GM10266 (cell line): ENCODE data around the gene TENT5D.
"Not testable (repeated sequence)": the region's sequence is repeated elsewhere in the genome, so short reads cannot be mapped to it uniquely, and the experiment has no call there.

ENCODE experiments used
- DNase-seq: peaks from one replicate; pipeline ENCODE4 v3.0.0; 2012; ENCODE audit errors: extremely low spot score
- CTCF ChIP-seq: IDR thresholded peaks from 2 replicates; pipeline ENCODE4 v1.5.1; 2012; ENCODE audit warnings: mild to moderate bottlenecking, low read depth; ENCODE audit not compliant: control insufficient read depth, insufficient read depth; ENCODE audit errors: missing control alignments

The TENT5D gene

GRCh38 chrX:80420147-80420546, at the start of gene TENT5D:
Gene TENT5D (plus strand): TSS chrX:80420447. CDS start chrX:80442540, 22,093 bp downstream.
- TF ChIP-seq CTCF: no peak

GRCh38 chrX:80385651-80386050, 34.6 kb upstream of the TENT5D start:
- DNase-seq: not testable (repeated sequence)

More at GRCh38 chrX:80420147-80420546, at the start of gene TENT5D:
- DNase-seq: no peak

GRCh38 chrX:80388206-80388605, 32.0 kb upstream of the TENT5D start:
- TF ChIP-seq CTCF: no peak

GRCh38 chrX:80412042-80412441, 8.2 kb upstream of the TENT5D start:
- TF ChIP-seq CTCF: no peak
- DNase-seq: no peak

More at GRCh38 chrX:80388206-80388605, 32.0 kb upstream of the TENT5D start:
- DNase-seq: no peak

GRCh38 chrX:80423000-80423399, 2.8 kb downstream of the TENT5D start:
- no peak for DNase-seq
- TF ChIP-seq CTCF: no peak

- no peak for DNase-seq
- no peak for TF ChIP-seq CTCF
Measured at GRCh38 chrX:80423744-80424143, 3.5 kb downstream of the TENT5D start.

- no peak for DNase-seq
- no peak for TF ChIP-seq CTCF
Measured at GRCh38 chrX:80430826-80431504, 10.7 kb downstream of the TENT5D start.

GRCh38 chrX:80431505-80431832, 11.2 kb downstream of the TENT5D start:
- TF ChIP-seq CTCF: no peak
- no peak for DNase-seq
